Right lobe of liver (tissue), 4 donors: ENCODE results near the gene WDR19.

Experiments used
- CTCF ChIP-seq, 4 donors: fragments of 200-600 bp in 3 of 4; fragments of 450-650 bp in 1 of 4; IDR thresholded peaks; one replicate each; pipeline versions ENCODE4 v1.5.1 to v1.8.0; 2016 to 2022; ENCODE audit warnings: antibody characterized with exemption in 4 of 4, mild to moderate bottlenecking in 2 of 4
- POLR2A ChIP-seq: fragments of 450-650 bp; IDR thresholded peaks from one replicate; pipeline ENCODE4 v1.6.1; 2017; ENCODE audit warnings: antibody characterized with exemption, mild to moderate bottlenecking
- donor health status: DM: no; HTN: no; CAD: no.
- donor health status: DM: no; HTN: no; CAD: no.
- donor health status: DM: no; HTN: yes; CAD: no.

DNA sequence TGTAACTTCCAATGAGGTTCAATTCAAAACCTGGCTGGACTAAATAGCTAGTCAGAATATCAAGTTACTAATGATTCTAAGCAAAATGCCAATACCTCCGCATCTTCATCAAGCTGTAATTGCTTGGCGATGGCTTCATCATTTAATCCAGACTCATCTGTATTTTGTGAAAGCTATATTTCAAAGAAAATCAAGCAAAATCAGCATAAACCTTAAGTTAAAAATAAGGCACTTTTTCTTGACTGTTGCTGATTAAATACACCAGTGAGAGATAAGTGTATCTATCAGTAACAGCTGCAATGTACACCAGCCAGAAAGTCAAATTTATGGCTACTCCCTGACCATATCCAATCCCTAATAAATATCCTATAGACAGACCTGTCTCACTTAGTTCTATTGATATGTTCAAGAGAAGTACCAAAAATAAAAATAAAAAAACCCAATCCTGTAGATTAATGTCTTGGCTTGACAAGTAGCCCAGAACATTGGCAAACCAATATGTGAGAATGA is 144.2 kb downstream of the WDR19 start:
- TF ChIP-seq POLR2A (no peak), CTCF (IDR thresholded peaks at IDR 0.05) (no peak)
